GM21528 (cell line): Measurements from ENCODE around the gene FRG2C.
"Not testable (repeated sequence)": the region's sequence is repeated elsewhere in the genome, so short reads cannot be mapped to it uniquely, and the experiment has no call there.

Source experiments
- ATAC-seq: cut with Tn5 transposase; IDR thresholded peaks from one replicate; pipeline ENCODE4 v1.9.1; 2021; ENCODE audit warnings: mild to moderate bottlenecking, moderate library complexity; ENCODE audit not compliant: unreplicated experiment, low FRiP score

FRG2C gene

DNA sequence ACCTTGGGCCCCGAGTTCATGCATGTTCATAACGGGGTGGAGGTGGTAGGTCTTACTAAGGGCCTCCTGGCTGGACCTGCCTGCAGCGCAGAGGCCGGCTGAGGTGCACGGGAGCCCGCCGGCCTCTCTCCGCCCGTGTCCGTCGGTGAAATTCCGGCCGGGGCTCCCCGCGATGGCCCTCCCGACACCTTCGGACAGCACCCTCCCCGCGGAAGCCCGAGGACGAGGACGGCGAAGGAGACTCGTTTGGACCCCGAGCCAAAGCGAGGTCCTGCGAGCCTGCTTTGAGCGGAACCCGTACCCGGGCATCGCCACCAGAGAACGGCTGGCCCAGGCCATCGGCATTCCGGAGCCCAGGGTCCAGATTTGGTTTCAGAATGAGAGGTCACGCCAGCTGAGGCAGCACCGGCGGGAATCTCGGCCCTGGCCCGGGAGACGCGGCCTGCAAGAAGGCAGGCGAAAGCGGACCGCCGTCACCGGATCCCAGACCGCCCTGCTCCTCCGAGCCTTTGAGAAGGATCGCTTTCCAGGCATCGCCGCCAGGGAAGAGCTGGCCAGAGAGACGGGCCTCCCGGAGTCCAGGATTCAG is 4.7 kb downstream of the FRG2C start:
- ATAC-seq: peak; percentile 69

GRCh38 chr3:75669348-75670297 is 5.5 kb downstream of the FRG2C start:
- ATAC-seq: peak; percentile 47

DNA sequence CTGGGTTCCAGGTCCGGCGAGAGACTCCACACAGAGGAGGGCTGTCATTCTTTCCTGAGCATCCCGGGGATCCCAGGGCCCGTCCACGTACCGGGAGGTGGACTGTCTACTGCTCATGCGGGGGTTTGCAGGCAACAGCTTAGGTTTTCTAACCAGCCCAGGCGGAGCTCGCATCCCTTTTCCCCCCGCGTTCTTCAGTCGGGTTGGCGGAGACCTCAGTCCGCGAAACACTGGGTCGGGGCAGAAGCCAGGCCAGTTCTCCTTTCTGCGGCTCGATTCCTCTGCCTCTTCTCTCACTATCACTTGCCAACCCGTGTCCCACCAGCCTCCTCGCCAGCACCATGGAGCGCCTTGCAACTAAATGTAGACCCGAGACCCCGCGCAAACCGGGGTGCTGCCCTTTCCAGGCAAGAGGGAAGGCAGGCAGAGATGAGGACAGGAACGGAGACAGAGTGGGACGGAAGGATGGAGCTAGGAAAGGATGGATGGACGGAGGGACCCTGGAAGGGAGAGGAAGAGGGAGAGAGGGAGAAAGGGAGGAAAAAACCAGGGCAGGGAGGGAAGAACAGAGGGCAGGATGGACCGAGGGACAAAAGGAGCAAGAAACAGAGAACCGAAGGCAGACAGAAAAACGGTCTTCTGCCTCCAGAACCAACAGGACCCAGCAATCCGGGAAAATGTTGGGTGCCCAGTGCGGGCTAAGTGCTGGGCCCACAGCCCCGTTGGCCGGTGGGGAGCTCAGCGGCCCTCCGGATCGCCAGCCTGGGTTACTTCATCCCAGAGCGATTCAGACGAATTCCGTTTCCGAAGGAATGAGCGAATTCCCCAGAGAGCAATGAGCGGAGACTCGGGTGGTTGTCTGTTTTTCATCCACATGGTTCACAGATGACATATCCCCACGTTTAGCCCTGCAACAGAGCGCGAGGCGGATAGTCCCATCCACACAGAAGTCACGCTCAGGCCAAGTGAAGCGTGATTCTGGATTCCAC is 6.5 kb downstream of the FRG2C start:
- ATAC-seq: not testable (repeated sequence)

GRCh38 chr3:75671287-75672139 is 7.4 kb downstream of the FRG2C start:
- ATAC-seq: not testable (repeated sequence)

GRCh38 chr3:75672140-75672775 is 8.1 kb downstream of the FRG2C start:
- not testable (repeated sequence) for ATAC-seq

DNA sequence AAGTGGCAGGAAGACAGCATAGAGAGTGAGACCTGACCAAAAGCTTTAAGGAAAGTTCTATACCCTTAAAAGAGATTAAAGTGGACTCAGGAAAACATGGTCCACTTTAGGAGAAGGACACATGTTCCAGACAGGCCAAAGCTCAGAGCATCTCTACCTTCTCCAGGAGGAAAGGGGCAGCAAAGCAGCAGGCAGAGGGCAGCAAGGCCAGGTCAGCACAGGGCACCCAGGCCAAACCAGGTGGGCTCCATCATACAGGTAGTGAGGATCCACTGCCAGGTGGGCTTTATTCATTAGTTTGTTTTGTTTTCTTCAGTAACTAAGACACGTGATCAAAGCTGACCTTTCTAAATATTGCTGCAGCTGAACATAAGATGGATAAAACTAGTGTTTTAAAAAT is 19.8 kb downstream of the FRG2C start:
- not testable (repeated sequence) for ATAC-seq

- ATAC-seq: no peak
Measured at GRCh38 chr3:75687323-75687722, 23.2 kb downstream of the FRG2C start.

GRCh38 chr3:75692061-75692460 is 27.9 kb downstream of the FRG2C start:
- ATAC-seq: no peak
